Activated CD8-positive, alpha-beta memory T cell treated with anti-CD3 and anti-CD28 coated beads, Interleukin-2, amount 50 U/mL, for 48 hours (primary cell): ENCODE measurements around the gene CASKIN1.
"Not testable (repeated sequence)": the region's sequence is repeated elsewhere in the genome, so short reads cannot be mapped to it uniquely, and the experiment has no call there.

Experiments
- DNase-seq: peaks from one replicate; pipeline ENCODE4 v3.0.0-alpha.2; 2020

The CASKIN1 gene

GRCh38 chr16:2209258-2210008 is 13.0 kb upstream of the CASKIN1 start:
- no peak for DNase-seq

- DNase-seq = no peak
These were observed 12.4 kb upstream of the CASKIN1 start for GRCh38 chr16:2208772-2209171.

- no peak for DNase-seq
These were observed 11.9 kb upstream of the CASKIN1 start for GRCh38 chr16:2208308-2208707.

GRCh38 chr16:2207872-2208271 is 11.5 kb upstream of the CASKIN1 start:
- DNase-seq = no peak

- no peak for DNase-seq
These were observed 10.5 kb upstream of the CASKIN1 start for GRCh38 chr16:2206780-2207433.

GRCh38 chr16:2206420-2206779 is 10.0 kb upstream of the CASKIN1 start:
- no peak for DNase-seq

GRCh38 chr16:2205967-2206313 is 9.5 kb upstream of the CASKIN1 start:
- no peak for DNase-seq

GRCh38 chr16:2205104-2205966 is 8.9 kb upstream of the CASKIN1 start, which contains the start of gene MLST8:
Gene MLST8, plus strand, starts transcription at chr16:2205454. Its CDS starts 632 bp downstream, at chr16:2206086.
- DNase-seq = peak; percentile 95

GRCh38 chr16:2204416-2205103 is 8.2 kb upstream of the CASKIN1 start:
- no peak for DNase-seq

GRCh38 chr16:2203119-2203688 is 6.8 kb upstream of the CASKIN1 start:
- DNase-seq = not testable (repeated sequence)

GRCh38 chr16:2200313-2200712 is 3.9 kb upstream of the CASKIN1 start:
- DNase-seq = no peak

- DNase-seq = no peak
These were observed 3.3 kb upstream of the CASKIN1 start for GRCh38 chr16:2199621-2200139.

- DNase-seq = no peak
These were observed 2.7 kb upstream of the CASKIN1 start for GRCh38 chr16:2199095-2199494.

GRCh38 chr16:2198283-2198682 is 1.9 kb upstream of the CASKIN1 start:
- DNase-seq = no peak

GRCh38 chr16:2197765-2198164 is 1.4 kb upstream of the CASKIN1 start:
- DNase-seq = no peak

GRCh38 chr16:2196981-2197511 is 641 bp upstream of the CASKIN1 start:
- DNase-seq = no peak

- DNase-seq = no peak
These were observed 863 bp downstream of the CASKIN1 start for GRCh38 chr16:2195322-2196161.

- DNase-seq = no peak
These were observed 1.5 kb downstream of the CASKIN1 start for GRCh38 chr16:2194852-2195321.

GRCh38 chr16:2194166-2194834 is 2.1 kb downstream of the CASKIN1 start:
- DNase-seq = no peak

- DNase-seq = no peak
These were observed 5.0 kb downstream of the CASKIN1 start for GRCh38 chr16:2191446-2191706.
